OCI-LY1 (cell line): ENCODE results near the gene TSTD1.

Source experiments
- H2AFZ ChIP-seq: fragments of 200-600 bp; sonication (generic), shearing (Covaris generic); 2 replicates; pipeline ENCODE4 v1.6.0; 2014; ENCODE audit warnings: antibody characterized with exemption, mild to moderate bottlenecking, low read length
- H3F3A ChIP-seq: fragments of 200-600 bp; sonication (generic), shearing (Covaris generic); 2 replicates; pipeline ENCODE4 v1.6.0; 2014; ENCODE audit warnings: mild to moderate bottlenecking, antibody characterized with exemption, low read length, moderate library complexity; ENCODE audit not compliant: insufficient read depth
- H3K27ac ChIP-seq: fragments of 200-600 bp; sonication (generic); 2 replicates; pipeline ENCODE4 v1.5.1; 2014; ENCODE audit warnings: low read length, mixed run types, mild to moderate bottlenecking, low read depth; ENCODE audit not compliant: poor library complexity, severe bottlenecking
- H3K27me3 ChIP-seq: fragments of 200-600 bp; sonication (generic); 2 replicates; pipeline ENCODE4 v1.6.0; 2014; ENCODE audit warnings: antibody characterized with exemption, mild to moderate bottlenecking, low read length, moderate library complexity; ENCODE audit not compliant: insufficient read depth
- H3K36me3 ChIP-seq: fragments of 200-600 bp; sonication (generic); 2 replicates; pipeline ENCODE4 v1.6.1; 2014; ENCODE audit warnings: mild to moderate bottlenecking, antibody characterized with exemption, low read length, moderate library complexity, mixed read lengths; ENCODE audit not compliant: insufficient read depth
- H3K4me1 ChIP-seq: fragments of 200-600 bp; sonication (generic); 2 replicates; pipeline ENCODE4 v1.5.1; 2014; ENCODE audit warnings: mild to moderate bottlenecking, low read length, moderate library complexity; ENCODE audit not compliant: insufficient read depth, severe bottlenecking
- H3K4me2 ChIP-seq: fragments of 200-600 bp; sonication (generic), shearing (Covaris generic); 2 replicates; pipeline ENCODE4 v1.6.1; 2014; ENCODE audit warnings: low read length
- H3K4me3 ChIP-seq: fragments of 200-600 bp; sonication (generic); 2 replicates; pipeline ENCODE4 v1.5.1; 2014; ENCODE audit warnings: low read length, low read depth, mild to moderate bottlenecking, mixed read lengths; ENCODE audit not compliant: poor library complexity, severe bottlenecking
- H3K79me2 ChIP-seq: fragments of 200-600 bp; shearing (Covaris generic); 2 replicates; pipeline ENCODE4 v1.6.1; 2016; ENCODE audit warnings: mixed run types, low read length, mixed read lengths; ENCODE audit not compliant: insufficient read depth
- H3K9ac ChIP-seq: fragments of 200-600 bp; sonication (generic), shearing (Covaris generic); 2 replicates; pipeline ENCODE4 v1.6.1; 2014; ENCODE audit warnings: mild to moderate bottlenecking, low read length, mixed read lengths
- H3K9me2 ChIP-seq: fragments of 200-600 bp; sonication (generic), shearing (Covaris generic); 2 replicates; pipeline ENCODE4 v1.6.1; 2014; ENCODE audit warnings: low read depth, mild to moderate bottlenecking, low read length, mixed read lengths
- H3K9me3 ChIP-seq: fragments of 200-600 bp; shearing (Covaris generic); 2 replicates; pipeline ENCODE4 v1.6.1; 2014; ENCODE audit warnings: low read length, mixed read lengths
- H4K20me1 ChIP-seq: fragments of 200-600 bp; sonication (generic), shearing (Covaris generic); 2 replicates; pipeline ENCODE4 v1.6.0; 2016; ENCODE audit warnings: mild to moderate bottlenecking, low read length; ENCODE audit not compliant: insufficient read depth
- EZH2 ChIP-seq: fragments of 200-600 bp; sonication (generic), shearing (Covaris generic); IDR thresholded peaks from 2 replicates; pipeline ENCODE4 v1.8.0; 2017; ENCODE audit warnings: borderline replicate concordance, mixed run types, mild to moderate bottlenecking, antibody characterized with exemption, low read length, moderate library complexity, mixed read lengths
- TF ChIP-seq, protein P1 (sequence below): fragments of 200-600 bp; sonication (generic), shearing (Covaris generic); IDR thresholded peaks from 2 replicates; pipeline ENCODE4 v1.5.1; 2017; ENCODE audit warnings: mild to moderate bottlenecking, antibody characterized with exemption, low read length, moderate library complexity, mixed read lengths

TSTD1 gene, protein sequence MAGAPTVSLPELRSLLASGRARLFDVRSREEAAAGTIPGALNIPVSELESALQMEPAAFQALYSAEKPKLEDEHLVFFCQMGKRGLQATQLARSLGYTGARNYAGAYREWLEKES

DNA sequence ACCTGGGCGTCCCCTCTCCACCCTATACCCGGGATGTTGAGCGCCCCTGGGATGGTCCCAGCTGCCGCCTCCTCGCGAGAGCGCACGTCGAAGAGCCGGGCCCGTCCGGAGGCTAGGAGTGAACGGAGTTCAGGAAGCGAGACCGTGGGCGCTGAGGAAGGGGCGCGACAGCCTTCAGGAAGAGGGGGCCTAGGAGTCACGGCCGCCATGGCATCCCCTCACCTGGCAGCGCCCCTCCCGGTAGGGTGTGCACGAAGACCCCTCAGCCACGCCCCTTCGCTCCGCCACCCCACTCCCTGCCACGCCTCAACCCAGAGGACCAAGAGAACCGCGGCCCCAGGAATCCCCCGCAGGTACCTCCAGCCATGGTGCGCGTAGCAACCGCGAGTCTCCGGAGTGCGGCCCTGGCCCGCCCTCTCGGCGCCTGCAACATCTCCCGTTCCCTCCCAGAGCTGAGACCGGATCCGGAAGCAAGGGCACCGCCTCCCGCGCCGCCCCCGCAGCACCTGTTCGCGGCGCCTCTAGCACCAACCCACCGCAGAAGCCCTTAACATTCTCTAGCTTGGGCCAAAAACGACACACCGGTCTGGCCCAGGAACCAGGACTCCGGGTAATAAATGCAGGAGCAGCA, at the start of gene TSTD1:
TSS of gene TSTD1 (minus strand) at position 442 of the 631 bp plus-strand sequence. CDS start at position 367, 75 bp downstream.
- H4K20me1 ChIP-seq: no peaks in the 10 kb centered on the region
- H3K9me2 ChIP-seq: no peaks in the 10 kb centered on the region
- peaks cover 48% of the 10 kb centered on the region for H3K4me1 ChIP-seq
- H3K9me3 ChIP-seq: no peaks in the 10 kb centered on the region
- no peaks in the 10 kb centered on the region for H3K27me3 ChIP-seq
- peak within 1 kb of the TSS; percentile 69 for H3K4me2 ChIP-seq
- no peaks in the 10 kb centered on the region for H3K79me2 ChIP-seq
- H3K36me3 ChIP-seq: peaks cover 46% of the 10 kb centered on the region
- H3K9ac ChIP-seq: peak within 1 kb of the TSS; percentile 77
- no peaks in the 10 kb centered on the region for H3F3A ChIP-seq
- H2AFZ ChIP-seq: no peak within 1 kb of the TSS
- H3K27ac ChIP-seq: peak within 1 kb of the TSS; percentile 67
- H3K4me3 ChIP-seq: peak within 1 kb of the TSS; percentile 71
- TF ChIP-seq EZH2: no peak
- TF ChIP-seq, protein P1, sequence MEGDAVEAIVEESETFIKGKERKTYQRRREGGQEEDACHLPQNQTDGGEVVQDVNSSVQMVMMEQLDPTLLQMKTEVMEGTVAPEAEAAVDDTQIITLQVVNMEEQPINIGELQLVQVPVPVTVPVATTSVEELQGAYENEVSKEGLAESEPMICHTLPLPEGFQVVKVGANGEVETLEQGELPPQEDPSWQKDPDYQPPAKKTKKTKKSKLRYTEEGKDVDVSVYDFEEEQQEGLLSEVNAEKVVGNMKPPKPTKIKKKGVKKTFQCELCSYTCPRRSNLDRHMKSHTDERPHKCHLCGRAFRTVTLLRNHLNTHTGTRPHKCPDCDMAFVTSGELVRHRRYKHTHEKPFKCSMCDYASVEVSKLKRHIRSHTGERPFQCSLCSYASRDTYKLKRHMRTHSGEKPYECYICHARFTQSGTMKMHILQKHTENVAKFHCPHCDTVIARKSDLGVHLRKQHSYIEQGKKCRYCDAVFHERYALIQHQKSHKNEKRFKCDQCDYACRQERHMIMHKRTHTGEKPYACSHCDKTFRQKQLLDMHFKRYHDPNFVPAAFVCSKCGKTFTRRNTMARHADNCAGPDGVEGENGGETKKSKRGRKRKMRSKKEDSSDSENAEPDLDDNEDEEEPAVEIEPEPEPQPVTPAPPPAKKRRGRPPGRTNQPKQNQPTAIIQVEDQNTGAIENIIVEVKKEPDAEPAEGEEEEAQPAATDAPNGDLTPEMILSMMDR: no peak; the same call in 1 of the 2 replicates

DNA sequence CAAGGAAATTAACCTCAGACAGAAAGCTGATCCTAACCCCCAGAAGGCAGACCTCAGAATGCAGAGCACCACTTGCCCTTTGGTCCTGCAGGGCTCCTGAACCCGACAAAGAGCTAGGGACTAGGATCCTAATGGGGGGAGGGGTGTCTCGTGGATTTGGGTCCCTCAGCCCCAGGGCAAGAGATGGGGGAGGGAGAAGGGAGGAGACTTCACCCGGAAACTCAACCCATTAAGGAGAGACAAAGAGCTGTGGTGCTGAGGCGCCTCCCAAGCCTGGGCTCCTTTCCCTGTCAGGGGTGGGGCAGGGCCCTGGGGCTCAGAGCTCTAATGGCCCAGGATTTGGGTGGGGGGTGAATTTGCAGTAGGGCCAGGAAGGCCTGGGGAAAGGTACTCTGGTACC, 47.7 kb upstream of the TSTD1 start:
- H3K9me2 ChIP-seq: no peaks in the 10 kb centered on the region
- no peaks in the 10 kb centered on the region for H3K36me3 ChIP-seq
- no peaks in the 10 kb centered on the region for H3K79me2 ChIP-seq
- no peaks in the 10 kb centered on the region; the same call in 1 of the 2 replicates for H3K27me3 ChIP-seq
- H3F3A ChIP-seq: no peaks in the 10 kb centered on the region
- TF ChIP-seq, protein P1: no peak
- no peak for TF ChIP-seq EZH2
- H3K27ac ChIP-seq: no peak overlapping the region
- no peak overlapping the region for H3K9ac ChIP-seq
- H3K4me3 ChIP-seq: no peak overlapping the region
- H3K4me1 ChIP-seq: no peaks in the 10 kb centered on the region
- H3K9me3 ChIP-seq: no peaks in the 10 kb centered on the region
- no peak overlapping the region for H3K4me2 ChIP-seq
- H2AFZ ChIP-seq: no peak overlapping the region
- no peaks in the 10 kb centered on the region for H4K20me1 ChIP-seq

DNA sequence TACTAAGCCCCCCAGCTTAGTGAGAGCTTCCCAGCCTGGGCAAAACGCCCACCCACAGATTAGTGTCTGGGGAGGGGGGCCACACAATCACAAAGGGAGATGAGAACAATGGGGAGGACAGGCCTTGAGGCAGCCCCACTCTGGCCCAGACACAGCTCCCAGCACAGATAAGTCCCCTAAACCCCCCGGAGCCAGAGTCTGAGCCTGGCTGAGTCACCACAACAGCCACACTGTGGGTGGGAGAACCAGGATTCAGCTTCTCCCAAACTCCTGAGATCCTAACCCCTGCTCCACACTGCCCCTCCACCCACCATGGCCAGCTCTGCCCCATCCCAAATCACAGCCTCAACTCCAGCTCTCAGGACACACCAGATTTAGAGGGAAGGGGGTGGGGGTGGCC, 46.4 kb upstream of the TSTD1 start:
- H3K36me3 ChIP-seq: no peaks in the 10 kb centered on the region
- TF ChIP-seq, protein P1: no peak
- no peak for TF ChIP-seq EZH2
- no peaks in the 10 kb centered on the region for H3K4me1 ChIP-seq
- H3K27ac ChIP-seq: no peak overlapping the region
- no peak overlapping the region for H2AFZ ChIP-seq
- H3K4me3 ChIP-seq: no peak overlapping the region
- H3K79me2 ChIP-seq: no peaks in the 10 kb centered on the region
- no peak overlapping the region for H3K4me2 ChIP-seq
- H3F3A ChIP-seq: no peaks in the 10 kb centered on the region
- H3K9me3 ChIP-seq: no peaks in the 10 kb centered on the region
- no peaks in the 10 kb centered on the region for H4K20me1 ChIP-seq
- no peaks in the 10 kb centered on the region; the same call in 1 of the 2 replicates for H3K27me3 ChIP-seq
- no peak overlapping the region for H3K9ac ChIP-seq
- no peaks in the 10 kb centered on the region for H3K9me2 ChIP-seq
